Superior temporal gyrus (tissue), 1 donor: ENCODE data around the gene JPH4.

Experiments
- DNase-seq: peaks from one replicate; pipeline ENCODE4 v3.0.0-alpha.2; 2016; ENCODE audit errors: extremely low spot score

The JPH4 gene

DNA sequence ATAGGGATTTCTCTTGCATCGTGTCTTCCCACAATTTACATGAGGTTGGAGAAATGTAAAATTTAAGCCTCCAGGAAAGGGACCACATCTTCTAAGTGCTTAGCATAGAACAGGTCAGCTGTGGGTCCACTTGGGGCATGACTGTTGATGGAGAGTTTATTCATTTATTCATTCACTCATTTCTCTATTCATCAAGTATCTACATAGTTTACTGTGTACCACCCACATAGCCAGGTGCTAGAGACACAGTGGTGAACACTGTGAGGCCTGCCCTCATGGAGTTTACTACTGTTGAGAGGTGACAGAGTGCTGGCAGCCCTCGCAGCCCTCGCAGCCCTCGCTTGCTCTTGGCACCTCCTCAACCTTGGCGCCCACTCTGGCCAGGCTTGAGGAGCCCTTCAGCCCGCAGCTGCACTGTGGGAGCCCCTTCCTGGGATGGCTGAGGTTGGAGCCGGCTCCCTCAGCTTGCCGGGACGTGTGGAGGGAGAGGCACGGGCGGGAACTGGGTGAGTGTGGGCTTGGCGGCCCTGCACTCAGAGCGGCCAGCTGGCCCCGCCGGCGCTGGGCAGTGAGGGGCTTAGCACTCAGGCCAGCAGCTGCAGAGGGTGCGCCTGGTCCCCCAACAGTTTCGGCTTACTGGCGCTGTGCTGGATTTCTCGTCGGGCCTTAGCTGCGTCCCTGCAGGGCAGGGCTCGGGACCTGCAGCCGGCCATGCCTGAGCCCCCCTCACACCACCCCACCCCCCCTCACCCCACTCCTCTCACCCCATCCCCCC is 1.7 kb upstream of the JPH4 start:
- no peak for DNase-seq

DNA sequence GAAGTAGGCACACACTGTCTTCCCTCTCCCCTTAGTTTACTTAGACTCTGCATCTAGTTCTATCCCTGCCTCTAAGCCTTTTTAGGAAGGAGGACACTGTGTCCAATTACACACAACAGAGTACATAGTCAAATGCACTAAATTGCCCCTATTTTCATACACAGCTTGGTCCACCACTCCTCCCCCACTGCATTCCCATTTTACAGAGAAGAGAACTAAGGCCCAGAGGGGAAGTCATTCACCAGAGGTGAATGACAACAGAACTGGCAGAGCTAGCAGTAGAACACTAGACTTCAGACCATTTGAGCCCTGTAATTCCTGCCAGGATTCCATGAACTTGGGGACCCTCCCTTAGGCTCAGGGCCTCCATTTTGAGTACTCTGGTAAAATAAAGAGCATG is 1.1 kb upstream of the JPH4 start:
- DNase-seq = no peak

DNA sequence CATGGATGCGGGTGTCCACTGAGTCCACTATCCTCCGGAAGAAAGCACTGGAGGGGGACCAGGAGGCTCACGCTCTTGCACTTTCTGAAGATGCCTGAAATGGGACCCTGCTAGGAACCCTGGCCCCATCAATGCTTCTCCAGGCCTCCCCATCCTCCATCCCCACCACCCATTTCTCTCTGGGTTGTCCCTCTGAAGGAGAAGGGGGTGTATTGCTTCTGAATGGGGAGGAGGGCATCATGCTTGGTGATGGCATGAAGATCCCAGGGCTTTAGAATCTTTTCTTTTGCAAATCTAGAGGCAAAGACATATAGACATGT is 681 bp upstream of the JPH4 start:
- DNase-seq = no peak

DNA sequence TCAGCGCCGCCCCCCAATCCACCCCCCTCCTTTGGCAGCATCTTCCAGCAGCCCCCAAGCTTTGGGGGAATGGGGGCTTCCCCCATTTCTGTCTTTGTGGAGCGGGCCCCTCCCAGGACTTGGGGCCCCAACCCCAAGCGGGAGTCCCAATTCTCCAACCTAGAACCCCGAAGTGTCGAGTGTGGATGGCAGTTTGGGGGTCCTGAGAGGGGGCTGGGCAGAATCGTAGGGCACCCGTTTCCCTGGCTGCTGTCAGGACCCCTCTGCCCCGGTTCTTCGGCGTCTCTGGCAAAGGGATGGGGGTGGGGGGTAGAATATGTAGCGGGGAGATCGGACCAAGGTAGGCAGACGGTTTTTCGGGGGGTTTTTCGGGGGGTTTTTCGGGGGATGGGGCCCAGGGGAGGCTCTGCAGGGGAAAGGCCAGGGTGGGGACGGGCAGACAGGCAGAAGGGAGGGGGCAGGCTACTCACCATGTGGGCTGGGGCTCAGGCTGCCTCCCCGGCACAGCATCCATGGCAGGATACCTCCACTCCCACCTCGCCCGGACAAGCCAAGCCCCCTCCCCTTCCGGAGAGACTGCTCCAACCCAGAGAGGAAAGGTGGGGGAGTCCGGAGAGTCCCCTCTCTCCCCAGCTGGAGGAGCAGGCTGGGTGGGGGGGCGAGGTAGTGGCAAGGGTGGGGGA is 739 bp downstream of the JPH4 start:
- DNase-seq = no peak

DNA sequence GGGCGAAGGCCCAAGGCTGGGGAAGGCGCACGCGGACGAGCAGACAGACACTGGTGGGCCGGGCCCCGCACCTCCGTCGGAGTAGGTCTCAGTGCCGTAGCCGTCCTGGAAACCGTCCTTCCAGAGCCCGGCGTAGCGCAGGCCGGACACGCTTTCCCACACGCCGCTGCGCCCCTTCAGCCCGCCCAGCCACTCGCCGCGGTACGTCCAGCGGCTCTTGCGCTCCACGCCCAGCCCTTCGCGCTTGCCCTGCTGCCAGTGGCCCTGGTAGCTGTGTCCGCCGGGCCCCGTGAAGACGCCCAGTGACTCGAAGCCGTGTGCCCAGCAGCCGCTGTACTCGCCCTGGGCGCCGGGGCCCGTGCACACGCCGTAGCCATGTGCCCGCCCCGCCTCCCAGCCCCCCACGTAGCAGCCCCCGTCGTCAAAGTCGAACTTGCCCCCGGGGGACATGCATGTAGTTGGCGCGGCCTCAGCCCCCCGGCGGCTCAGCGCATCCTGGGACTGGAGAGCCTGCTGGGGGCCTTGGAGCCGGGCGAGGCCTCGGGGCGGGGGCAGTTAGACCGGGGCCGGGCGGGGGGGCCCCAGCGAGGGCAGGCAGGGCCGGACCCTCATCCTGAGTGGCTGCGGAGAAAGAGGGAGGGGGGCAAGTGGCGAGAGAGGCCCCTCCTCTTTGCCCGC is 1.4 kb downstream of the JPH4 start:
- DNase-seq = no peak

DNA sequence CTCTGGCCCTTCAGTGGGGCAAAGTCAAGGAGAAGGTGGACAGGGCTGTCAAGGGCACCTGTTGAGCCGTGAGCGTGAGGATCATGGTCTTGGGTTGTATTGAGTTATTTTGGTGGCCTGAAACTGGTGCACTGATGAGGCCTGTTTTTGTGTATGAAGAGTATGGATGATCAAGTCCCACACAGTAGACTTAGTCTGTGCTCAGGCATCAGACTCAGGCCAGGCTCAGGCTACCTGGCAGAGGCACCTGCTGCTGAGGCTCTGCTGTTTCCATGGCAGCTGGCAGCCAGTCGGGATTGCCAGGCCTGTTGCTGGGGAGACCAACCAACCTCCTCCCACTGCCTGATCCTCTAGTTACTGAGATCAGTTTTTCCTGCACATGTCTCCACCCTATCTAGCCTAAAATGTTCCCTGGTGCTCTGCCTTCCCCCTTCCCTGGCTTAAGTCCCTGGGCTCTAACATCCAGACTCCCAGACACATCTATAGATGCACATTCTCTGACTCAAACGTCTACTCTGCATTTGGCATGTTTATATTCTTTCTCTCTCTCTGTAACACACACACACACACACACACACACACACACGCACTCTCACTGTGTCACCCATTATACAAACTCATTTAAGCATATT is 5.1 kb downstream of the JPH4 start:
- peak; percentile 46 for DNase-seq

DNA sequence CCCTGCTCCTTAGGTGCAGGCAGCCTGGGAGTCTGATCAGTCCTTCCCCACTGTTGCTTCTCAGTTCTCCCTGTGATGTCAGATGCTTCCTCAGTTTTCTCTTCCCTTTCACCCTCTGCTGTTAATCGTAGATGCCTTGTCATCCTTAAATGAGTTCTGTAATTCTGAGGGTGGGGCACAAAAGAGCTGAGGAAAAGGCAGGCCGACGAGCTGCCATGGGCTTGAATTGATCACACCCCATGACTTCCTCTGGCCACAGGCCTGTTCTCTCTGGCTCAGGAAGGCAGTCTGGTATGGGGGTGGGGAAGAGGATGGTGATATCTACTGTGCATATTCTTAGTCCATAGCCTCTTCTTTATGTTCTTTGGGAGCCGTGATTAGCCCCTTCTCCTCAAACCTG is 5.8 kb downstream of the JPH4 start:
- no peak for DNase-seq

DNA sequence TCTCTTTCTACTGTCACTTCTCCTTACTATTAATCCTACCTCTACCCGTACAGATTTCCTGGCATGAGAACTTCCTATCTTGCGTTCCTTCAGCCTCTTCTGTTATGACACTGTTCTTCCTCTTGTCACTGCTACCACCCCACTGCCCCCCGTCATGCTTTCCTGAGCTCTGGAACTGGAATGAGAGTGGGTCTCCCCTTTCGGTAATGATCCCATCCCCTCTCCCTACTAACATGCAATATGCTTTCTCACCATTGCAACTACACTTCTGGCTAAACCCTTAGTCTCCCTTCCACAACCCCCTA is 6.1 kb downstream of the JPH4 start:
- no peak for DNase-seq

DNA sequence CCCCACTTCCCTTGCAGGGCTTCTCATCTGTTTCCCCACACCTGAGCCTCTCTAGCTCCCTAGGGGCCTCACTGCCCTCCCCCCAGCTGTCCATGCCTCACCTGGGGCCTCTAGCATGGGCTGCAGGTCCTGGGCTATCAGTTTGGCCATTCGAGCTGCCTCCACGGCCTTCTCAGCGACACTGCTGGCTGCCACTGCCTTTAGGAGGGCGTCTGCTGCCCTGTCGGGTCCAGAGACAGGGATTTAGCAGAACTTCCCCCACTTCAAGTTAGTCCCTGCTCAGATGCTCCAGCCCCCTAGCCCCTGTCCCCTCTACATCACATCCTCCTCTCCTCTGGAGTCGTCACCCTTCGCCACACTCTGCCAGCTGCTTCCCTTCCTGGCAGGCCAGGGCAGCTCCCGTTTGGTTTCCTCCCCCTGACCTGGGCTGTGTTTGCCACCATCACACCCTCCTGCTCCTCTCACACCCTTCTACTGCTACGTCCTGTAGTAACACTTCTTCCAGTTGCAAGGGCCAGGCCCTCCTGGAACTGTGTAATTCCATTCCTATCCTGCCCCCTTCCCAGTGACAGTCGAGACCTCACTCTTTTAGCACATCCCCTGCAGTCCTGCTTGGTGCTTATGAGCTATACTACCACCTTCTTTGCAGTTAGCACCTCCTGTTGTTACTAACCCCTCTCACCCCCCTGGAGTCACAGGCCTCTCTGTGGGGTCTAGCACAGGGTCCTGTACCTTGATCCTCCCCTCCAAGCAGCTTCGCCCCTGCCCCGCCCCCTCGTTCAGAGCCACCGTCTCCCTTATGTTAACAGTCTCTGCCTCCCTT is 6.7 kb downstream of the JPH4 start:
- no peak for DNase-seq

DNA sequence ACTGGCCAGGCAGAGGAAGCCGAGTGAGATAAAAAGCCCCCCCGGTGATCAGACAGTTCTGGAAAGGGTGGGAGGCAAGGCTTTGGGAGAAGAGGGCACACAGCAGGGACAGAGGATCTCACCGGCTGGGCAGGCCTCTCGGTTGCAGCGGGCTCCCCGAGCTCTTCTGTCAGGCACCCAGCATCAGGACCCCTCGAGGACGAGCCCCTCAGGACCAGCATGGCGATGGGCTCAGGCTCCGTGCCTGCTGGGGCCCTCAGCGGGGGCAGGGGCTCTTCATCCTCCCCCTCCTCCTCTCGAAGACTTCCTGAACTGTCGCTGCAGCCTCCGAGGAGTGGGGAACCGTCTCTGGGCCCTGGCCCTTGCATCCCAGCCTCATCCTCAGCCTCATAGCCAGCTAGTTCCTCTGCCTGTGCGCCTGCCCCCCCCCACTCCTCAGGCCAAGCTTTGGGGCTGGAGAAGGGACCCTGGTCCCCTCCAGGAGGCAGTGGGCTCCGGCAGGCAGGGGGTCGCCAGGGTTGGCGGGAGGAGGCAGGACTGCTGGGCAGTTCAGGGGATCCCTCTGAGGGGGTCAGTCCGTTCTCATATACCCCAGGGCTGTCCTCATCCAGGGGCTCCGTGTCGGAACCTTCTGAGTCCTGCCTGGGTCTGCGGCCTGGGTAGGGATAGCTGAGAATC is 7.6 kb downstream of the JPH4 start:
- DNase-seq = no peak

DNA sequence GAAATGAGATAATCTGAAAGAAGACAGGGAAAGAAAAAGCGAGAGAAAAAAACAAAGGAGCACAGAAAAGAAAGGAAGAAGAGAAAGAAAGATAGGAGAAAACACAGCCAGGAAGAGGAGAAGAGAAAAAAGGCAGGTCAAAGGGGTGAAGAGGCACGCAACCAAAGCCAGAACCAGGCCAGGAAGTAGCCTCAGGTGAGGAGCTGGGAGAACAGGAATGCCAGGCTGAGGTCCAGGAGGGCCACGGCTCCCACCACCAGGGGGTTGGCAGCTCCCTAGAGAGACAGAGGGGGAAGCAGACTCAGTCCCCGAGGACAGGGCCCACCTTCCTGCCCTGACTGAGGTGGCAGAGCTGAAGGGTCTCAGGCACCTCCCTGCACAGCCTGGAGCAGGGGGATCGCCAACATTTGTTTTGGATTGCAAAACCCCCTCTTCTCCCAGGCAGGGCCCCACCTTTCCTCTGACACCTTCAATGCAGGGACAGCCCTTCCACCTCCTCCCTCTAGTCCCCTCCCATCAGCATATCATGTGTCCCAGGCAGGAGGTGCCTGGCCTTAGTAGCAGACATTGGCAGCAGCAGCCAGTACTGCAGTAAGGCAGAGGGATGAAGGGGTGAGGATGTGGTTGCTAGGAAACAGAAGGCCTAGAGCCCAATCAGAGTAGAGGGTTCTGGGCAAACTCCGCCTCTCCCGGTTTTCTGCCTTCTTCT is 9.0 kb downstream of the JPH4 start:
- peak; percentile 74 for DNase-seq

DNA sequence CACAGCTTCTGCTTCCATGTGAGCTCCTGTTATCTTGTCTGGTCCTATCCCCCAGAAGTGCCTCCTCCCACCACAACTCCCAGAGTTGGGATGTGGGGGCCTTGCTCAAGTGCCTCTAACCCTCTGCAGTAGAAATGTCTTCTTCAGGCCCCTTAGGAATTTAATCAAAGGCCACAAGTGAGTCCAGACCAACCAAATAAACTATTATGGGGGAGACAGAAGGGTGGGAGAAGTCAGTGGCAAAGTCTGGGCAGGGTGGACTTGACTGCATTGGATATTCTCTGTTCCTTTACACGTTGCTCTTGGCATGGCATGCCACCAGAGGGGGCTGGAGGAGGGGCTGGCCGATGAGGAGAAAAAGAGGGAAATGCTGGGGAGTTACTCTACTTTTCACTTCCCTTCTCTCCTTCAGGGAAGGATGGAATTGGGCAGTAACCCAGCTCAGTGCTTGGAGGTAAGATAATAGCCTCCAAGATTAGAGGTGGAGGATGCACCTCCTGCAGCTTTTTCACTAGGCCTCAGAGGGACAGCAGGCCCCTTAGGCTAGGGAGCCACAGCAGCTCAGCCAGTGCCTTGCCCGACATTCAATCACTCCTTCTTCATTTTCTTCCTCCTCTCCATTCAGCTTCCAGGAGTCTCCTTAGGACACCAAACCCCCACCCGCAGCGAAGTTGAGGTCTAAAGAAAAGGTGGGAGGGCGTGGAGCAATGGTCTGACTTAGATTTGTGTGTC is 9.8 kb downstream of the JPH4 start:
- no peak for DNase-seq

DNA sequence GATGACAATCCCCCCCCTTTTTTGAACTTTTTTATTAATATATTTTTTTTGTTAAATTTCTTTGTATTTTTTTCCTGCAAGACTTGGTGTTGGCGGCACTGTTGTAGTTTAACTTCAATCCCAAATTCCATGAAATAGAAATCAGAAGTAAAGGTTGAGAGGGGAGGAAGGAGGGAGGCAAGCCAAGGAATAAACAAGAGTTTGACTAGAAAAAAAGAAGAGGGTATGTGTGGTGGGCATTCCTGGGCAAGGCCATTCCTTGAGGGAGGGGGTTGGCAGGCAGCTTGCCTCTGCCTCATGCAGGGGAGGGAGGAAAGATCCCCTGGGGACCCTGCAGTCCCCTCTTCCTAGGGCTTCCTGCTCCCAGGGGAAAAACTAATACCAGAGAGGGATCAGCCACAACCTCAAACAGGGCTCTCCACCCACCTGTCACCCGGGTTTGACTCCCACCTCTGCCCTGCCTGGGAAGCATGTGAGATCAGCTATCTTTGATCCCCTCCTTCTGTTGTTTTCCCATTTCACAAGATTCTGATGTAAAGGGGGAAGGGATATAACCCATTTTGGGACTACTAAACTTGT is 10.5 kb downstream of the JPH4 start:
- DNase-seq = no peak

DNA sequence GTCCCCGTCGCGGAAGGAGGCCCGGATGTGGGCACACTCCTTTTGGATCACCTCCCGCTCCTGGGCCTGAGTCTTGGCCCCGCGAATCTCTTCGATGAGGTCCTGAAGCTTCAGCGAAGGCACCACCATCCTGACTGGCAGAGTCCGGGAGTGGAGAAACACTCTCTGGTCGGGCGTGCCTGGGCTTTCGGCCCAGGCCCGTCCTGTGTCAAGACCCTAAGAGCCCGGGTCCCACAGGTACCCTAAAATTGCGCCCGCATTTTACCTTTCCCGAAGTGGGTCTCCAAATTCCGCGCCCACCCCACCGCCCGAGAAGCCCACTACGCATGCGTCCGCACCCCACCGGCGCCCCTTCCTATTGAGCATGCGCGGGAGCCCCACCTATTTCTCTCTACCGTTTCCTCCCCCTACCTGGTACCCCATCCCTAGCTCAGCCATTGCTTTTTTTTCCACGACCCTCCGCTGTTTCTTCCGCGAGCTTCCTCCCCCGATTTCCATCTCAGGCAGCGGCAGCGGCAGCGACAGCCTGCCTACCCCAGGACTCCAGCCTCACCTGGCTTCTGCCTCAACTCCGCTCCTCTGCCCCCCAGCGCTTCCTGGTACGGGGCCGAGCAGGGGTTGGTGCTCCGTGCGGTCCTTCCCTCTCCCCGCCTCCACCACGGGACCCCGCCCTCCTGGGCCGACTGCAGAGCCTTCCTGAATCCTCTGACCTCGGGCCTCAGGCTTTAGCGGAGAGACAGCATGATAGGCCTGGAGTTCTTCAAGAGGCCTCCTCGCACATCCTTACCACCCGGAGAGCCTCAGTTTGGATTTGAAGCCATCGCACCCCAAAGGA is 11.2 kb downstream of the JPH4 start, which contains the start of gene AP1G2:
Gene AP1G2 (minus strand): TSS at position 606 of the 835 bp plus-strand sequence. CDS start 477 bp downstream, at position 129.
- DNase-seq = peak; percentile 53

DNA sequence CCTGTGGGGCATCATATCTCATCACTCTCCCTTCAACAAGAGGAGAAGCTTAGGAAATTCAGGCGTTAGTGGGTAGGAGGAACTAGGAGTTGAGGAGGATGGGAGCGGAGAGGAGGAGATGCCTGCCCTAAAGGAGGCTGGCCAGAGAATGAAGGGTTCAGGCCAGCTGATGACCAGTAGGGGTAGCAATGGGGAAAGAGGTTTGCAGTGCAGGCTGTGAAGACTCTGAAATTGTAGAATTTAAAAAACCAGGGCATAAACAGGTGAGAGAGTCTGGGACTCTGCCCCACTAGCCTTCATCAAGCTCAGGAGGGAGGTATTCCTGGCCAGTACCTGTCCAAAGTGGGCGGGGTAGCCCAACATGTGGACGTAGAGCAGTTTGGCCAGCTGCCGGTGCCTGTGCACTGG is 11.8 kb downstream of the JPH4 start:
- no peak for DNase-seq

DNA sequence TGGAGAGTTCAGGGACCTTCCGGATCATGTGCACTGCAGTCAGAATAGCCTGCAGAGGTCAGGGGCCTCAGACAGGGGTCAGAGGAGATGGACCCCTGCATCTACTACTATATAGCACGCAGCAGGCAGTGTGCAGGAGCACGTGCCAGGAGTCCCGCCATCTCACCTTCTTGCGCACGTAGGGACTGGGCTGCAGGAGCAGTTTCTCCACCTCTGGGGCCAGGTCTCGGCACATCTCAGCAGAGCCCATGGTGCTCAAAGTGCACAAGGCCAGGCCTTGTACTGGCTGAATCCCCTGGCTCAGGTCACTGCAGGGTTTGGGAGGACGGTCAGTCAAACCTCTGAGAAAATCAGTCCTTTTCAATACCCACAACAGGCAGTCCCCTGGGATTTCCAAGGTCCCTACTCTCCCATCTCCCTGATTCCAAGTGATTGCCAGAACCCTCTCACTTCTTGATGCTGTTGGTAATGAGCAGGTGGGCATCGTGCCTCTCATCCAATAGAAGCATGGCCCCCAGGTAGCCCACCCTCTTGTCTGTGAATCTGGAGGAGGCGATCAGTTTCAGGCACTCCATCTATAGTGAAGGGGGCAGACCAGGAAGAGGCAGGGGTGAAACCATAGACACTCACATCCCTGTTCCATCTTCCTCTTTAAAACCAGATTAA is 12.3 kb downstream of the JPH4 start:
- no peak for DNase-seq

DNA sequence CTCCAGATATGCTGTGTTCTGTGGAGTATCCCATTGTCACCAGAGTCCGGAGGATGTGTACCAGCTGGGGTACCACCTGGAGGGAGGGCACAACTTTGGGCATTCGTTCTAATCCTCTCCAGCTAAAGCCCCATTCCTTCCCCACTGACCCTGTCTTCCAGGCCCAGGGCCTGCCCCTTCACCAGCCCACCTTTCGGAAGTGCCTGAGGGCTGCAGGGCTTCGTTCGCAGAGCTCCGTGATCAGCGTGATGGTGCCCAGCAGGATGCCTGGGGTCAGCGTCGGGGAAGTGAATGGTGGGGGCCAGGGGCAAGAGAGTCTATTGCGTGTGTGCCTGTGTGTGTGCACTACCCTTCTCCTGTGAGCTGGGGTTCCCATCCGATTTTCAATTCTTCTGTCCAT is 13.0 kb downstream of the JPH4 start:
- no peak for DNase-seq

DNA sequence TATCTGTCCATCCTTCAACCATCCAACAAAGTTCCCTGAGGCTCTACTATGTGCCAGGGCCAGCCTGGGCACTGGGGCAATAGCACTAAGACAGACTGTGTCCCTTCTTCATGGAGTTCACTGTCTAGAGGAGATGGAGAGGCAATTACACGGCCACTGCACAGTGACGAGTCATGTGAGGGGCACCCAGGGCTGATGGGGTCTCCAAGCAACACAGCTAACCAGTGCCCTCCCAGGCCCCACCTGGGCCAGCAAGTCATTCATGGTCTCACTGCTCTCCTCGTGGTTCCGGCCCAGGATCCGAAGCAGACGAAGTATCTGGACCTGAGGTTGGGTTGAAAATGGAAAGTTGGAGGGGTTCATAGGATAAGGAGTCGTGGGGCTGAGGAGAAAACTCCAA is 13.7 kb downstream of the JPH4 start:
- no peak for DNase-seq
